NCI-H524 (cell line): ENCODE data around the gene GRM3.

Experiments
- DNase-seq, 2 experiments: peaks; one replicate each; lab custom pipeline; 2025; lab: John Stamatoyannopoulos, UW

The GRM3 gene

DNA sequence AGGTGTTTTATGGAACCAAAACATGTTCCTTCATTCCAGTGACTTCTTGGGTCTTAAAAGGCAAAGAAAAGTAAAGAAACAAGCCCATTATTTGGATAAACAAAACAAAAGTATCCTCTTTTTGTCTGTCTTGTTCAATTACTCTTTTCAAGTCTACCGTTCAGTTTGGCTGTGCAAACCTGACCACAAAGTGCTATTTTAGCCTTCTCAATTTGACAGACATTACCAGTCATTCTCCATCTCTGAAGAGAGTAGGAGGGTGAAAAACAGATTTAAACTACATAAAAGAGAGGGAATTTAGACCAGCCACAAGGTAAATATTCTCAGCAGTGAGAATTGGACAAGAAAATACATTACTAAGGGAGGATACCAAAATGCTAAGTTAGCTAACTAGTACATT, 145.2 kb downstream of the GRM3 start:
- DNase-seq, result no peak

DNA sequence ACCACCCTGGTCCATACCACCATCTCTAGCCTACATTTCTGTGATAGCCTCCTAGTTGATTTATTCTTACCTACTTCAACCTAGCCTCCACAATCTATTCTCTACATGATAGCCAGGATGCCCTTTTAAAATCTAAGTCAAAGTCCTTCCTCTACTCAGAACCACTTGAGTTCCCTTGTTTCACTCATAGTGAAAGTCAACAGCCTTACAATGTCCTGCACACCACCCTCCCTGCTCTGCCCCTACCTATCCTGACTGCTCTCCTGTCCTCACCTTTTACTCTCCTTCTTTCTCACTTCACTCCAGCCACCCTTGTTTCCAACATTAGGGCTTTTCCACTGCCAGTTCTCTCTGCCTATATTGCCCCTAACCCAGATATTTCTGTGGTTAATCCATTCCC, 146.7 kb downstream of the GRM3 start:
- DNase-seq, result no peak

DNA sequence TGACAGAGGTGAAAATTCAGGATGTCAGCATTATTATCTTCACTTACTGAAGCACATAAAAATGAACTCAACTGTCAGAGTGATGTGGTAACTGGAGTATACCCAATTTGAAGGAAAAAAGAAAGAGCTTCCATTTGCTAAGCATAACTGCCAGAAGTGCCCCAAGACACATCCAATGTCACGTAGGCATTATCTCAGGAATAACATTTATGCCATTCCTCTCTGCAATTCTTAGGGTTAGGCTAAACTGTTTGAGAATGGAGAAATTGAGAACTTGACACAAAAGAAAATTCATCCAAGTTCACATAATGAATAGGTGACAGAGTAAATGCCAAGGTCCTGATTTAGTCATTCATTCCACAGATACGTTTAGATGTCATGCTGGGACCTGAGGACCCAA, 148.6 kb downstream of the GRM3 start:
- DNase-seq, result no peak

DNA sequence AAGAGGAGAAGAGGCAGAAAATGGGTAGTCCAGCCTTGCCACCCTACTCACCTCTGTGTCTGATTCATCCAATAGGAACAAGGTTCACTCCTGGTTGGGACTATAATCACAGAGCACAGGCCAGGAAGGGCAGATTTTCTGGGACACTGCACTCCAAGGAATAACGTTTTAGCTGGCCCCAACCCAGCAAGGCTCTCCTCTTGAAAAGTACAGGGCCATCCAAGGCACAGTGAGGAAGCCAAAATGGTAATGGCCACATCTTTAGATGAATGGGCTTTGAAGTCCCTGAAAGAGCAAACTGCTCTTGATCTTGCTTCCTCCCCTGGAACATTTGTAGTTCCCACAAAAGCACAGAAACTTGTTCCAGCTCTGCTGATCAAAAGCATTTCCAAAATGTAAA, 149.4 kb downstream of the GRM3 start:
- no peak for DNase-seq

DNA sequence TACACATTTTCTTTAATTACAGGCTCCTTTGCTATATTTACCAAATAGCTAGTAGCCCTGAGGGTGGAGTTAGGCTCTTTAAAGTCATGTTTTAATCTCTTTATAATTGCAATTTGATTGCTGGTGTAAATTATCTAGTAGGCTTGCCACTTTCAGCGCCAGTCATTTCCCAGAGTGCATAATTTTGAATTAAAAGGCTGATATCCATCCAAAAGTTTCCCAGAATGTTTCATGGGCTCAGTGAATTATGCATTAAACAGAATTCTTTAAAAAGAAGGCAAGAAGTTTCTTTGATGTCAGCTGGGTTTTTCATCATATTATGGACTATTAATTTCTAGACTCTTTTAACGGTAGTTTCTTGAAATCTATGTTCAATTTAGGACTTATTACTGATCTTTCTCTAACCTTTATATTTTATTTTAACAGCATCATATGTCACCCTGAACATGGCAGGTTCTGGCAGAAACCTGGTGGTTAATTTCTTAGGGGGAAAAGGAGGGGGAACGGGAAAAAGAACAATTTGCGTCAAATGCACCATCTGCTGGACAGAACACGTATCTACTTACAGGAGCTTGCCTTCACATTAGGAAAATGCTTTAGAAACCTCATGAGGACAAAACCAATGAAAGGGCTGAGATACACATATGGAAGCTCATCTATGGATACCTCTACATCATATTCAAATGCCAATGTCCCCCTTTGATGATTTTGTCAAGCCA, 171.1 kb downstream of the GRM3 start:
- DNase-seq, result peak; percentile 38 to 57

DNA sequence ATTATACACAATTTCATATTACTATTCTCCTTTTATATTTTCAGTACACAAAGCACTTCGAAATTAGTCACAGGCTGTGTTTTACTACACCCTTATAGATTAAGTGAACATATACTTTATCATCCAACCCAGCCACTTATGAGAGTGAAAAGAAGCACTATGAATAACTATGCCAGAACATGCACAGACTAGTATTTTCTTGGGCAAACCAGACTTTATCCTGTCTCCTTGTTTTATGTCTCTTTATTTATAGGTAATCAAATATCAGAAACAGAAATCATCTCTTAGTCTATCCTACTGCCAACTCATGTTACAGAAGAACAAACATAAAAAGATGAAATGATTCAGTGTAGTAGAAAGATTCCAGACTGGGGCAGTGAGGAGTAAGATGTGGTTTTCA, 171.8 kb downstream of the GRM3 start:
- no peak for DNase-seq

DNA sequence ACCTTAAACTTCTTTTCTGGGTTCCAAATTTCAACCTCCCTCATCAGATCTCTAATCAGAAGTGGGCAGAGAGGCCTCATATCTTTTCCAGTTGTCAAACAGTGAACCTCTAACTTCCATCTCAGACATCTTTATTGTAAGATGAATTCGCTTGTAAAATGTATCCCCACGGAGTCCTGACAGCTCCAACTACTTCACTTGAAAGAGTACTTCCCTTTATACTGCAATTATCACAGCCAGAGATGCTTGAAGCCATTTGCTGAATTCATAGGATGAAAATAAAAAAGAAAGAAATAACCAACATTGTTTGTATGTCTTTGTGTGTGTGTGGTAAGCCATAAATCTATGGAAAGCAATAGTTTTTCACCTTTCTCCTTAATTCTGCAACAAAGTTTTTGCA, 175.2 kb downstream of the GRM3 start:
- no peak for DNase-seq

DNA sequence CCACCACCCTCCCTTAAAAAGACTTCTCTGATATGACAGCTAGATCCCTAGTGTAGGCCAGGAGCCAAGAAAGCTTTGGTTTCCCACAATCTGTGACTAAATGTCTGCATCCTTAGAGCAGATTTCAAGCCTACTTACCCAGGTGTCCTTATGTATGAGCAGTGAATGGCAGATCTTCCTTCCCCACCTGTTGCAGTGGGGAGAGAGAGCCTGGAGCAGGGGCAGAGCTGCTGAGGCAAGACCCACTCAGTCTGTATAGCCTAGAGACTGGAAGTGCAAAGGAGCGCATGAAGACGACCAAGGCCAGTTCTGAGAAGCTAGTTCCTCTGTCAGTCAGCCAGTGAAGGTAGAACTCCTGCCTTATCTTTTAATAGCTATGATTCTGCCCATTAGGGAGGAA, 180.1 kb downstream of the GRM3 start:
- peak in 1 of 2 experiments; percentile 45 for DNase-seq

DNA sequence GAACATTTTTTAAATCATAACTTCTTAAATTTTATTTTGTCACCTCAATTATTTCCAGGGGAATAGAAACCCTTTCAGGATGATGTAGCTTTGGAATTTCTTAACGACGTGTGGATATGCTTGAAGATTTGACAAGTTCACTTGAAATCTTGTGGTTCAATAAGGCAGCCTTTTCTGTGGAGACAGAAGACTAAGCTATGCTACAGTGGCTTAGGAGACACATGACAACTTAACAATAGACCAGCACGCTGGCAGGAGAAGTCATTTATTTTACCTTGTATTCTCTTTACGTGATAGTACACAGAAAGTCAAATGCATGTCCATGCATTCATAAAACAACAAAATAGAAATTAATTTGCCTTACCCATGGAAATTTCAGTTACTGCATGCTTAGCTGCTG, 181.6 kb downstream of the GRM3 start:
- no peak for DNase-seq

DNA sequence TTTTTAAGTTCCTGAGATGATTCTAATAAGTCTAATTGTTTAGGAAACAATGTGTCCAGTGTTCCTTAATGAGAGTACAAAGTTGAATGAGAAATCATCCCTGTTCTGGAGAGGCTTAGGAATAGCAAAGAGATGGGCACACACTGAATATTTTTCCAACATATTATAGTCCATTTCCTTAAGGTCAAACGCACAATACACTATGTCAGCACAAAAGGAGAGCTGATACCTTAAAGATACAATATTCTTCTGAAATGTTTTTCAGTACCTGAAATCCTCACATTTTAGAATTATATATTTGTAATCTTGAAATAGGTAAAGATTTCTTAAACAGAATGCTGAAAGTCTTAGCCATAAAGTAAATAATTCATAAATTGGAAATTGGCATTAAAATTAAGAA, 183.2 kb downstream of the GRM3 start:
- DNase-seq, result no peak

DNA sequence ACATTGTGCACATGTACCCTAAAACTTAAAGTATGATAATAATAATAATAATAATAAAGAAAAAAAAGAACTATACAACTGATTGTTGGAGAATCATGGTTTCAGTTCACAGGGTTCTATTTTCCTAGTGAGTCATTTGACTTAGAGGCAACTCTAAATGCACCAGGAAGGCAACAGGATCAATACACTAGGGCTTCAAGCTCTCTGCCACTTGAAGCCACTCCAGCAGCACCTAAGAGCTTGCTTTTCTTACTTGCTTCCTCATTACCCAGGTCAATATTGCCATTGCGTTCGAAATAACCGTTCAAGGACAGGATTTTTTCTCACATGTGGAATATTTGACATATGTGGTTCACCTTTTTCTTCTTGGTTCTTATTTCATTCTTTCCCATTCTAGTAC, 189.7 kb downstream of the GRM3 start:
- DNase-seq, result no peak

DNA sequence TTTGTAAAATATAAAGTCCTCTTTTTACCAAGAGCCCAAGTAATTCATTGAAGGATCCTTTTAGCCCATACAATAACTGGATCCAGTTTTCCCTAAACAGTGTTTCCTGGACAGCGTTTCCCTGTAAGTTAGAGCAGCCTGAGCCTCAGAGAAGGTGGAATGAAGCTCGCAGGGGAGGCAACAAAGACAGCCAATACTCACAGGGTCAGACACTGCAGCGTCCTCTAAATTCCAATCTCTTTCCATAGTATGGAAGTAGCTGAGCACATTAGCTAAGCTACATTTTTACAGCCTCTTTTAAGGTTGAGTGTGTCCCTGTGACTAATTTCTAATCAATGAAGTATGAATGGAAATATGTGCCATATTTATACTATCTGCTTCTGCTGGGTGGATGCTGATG, 193.5 kb downstream of the GRM3 start:
- no peak for DNase-seq

DNA sequence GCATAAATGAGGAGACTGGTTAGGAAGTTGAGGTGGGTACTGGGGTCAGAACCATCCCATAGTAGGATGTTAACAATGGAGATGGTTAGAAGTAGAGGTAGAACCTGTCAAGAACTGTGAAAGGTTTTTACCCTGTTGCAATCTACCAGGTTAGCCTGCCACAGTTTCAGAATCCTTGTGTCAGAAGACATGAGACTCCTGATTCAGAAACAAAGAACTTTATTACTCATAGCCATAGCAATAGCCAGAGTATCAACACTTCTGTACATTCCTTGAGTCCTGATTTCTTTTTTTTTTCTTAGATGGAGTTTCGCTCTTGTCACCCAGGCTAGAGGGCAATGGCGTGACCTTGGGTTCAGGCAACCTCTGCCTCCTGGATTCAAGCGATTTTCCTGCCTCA, 200.9 kb downstream of the GRM3 start:
- no peak for DNase-seq

DNA sequence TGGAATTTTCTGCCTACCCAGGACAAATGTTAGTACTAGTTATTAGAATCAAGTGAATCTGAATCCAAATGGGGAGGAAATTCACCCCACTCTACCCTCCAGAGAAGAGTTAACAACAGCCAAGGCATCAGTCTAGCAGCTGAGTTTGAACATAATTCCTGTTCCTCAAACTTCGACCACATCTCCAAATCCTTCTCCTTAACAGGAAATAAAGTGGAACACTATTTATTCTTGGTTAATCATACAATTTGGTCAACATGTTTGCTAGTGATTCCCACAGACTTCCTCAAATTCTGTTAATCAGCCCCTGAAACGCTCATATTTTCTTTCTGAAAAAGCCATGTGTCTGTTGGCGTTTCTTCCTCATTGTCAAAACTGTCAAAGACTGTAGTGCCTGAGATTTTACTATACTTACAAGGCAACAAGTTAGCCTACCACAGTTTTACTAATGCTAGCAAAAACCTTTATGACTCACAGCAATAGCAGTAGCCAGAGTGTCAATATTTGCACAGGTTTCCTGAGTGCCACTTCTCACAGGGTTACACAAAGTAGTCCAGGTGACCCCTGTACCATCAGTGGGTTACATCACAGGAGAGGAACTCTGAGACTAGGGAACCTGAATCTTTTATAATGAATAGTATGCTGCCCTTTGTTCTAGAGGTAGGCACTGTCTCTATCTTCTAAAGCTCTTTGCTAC, 202.9 kb downstream of the GRM3 start:
- DNase-seq, result no peak

DNA sequence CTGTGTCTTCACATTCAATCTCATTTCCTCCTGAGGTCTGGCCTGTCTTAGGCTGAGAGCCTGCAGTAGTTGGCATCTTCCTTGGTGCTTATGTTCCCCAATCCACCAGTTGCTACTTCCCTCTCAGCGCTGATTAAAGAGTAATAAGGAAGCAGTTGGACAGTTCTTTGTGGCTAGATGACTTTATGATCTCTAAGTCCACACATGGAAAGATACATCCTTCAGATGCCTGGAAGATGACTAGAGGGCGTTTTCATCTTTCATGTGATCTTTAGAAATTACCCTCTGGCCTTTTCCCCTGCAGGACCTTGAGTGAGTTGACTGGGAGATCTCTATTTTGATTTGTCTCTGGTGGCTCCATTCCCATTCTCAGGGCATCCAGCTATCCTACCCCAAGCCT, 204.5 kb downstream of the GRM3 start:
- DNase-seq, result no peak

DNA sequence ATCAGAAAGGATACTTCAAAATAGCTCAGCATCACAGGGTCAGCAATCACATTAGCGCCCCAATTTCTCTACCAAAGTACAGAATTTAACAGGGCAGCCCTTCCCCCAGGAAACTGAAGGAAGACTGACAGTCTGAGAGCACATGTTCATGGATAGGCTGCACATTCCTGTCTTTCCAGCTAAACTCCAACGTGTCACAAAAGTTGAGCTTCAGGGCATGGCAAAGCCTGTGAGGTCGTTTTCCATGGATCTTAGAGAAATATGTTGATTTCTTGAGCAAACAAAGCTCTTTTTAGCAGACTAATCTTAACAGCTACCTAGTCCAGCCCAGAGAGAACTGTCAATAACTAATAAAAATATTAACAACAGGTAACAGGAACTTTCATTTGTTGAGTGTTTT, 207.9 kb downstream of the GRM3 start:
- no peak for DNase-seq

DNA sequence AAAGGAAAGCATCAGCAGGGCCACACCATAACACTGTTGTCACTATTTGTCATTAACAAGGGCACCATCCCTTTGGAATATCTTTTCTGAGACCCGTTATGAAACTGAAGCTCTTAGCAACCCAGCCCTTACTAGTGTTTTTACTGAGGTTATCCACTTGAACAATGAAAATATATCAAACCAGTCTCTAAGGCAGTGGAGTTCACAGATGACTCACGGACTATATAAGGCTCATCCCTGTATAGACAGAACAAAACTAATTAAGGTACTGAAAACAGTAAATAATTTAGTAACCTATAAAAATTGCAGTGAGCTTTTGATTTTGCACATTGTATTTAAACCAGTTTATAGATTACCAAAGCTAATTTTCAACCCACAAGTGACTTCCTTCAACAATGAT, 219.7 kb downstream of the GRM3 start:
- DNase-seq, result no peak

DNA sequence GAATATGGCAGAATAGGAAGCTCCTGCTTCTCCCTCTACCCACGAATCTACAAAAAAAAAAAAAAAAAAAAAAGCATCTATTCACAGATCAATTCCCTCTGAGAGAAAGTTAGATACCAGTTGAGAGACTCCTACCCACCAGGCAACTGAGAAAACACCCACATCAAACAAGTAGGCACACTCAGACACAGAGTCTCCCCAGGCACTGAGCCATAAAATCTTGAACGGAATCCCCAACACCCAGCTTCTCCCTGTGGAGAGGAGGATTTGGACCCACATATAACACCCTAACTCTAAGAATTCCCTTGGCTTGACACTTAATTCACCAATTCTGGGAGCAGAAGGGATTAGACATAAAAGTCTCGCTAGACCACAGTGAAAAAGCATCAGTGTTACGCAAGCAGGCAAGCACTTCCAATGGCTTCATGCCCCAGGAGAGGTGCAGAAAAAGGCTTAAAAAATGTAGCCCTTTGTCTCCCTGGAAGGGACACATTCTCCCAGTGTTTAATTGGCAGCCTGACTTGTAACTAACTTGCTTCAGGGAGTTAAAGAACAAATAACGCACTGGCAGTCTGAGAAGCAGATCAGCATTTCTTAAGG, 223.6 kb downstream of the GRM3 start:
- DNase-seq, result no peak

DNA sequence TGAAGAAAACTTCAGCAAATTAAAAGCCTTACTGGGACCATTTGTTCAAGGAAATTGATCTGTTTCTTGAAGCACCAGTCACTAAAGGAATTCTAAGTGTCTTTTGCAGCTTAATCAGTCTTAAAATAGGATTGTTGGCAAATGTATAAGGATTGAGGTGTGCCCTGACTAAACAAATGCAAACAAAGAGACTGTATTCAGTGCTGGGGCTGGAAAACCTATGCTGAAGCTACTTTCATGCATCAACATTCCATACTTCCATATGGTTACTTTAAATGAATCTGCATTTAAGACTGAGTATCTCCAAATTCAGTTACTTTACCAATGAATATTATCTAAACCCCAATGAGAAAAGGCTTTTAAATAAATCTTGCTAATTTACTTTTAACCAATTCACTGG, 232.4 kb downstream of the GRM3 start:
- no peak for DNase-seq

DNA sequence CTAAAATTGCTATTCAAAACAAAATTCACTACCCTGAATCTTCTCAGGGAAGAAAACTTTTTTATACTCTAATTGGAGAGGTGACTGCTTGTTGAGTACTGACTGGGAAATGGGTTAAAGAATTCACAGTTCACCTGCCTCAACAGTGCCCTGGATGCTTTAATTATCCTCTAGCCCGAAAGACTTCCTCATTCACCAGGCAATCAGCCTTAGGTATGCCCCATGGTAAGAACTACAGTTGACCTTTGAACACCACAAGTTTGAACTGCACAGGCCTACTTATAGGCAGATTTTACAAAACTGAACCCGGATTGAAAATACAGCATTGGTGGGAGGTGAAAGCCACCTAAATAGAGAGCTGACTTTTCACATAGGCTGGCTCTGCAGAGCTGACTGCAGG, 240.4 kb downstream of the GRM3 start:
- no peak for DNase-seq

DNA sequence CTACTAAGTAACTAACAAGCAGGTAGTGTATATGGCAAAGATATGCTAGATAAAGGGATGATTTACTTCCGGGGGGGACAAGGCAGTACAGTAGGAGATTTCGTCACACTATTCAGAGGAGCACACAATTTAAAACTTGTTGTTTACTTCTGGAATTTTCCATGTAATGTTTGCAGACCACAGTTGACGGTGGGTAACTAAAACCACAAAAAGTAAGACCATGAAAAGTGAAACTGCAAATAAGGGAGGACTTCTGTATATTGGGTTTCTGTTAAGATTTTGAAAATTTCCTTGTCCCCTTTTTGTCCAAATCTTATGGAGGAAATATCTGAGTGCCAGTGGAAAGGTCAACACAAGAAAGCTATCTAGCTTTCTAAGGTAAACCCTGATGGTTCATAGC, 245.8 kb downstream of the GRM3 start:
- DNase-seq, result no peak

DNA sequence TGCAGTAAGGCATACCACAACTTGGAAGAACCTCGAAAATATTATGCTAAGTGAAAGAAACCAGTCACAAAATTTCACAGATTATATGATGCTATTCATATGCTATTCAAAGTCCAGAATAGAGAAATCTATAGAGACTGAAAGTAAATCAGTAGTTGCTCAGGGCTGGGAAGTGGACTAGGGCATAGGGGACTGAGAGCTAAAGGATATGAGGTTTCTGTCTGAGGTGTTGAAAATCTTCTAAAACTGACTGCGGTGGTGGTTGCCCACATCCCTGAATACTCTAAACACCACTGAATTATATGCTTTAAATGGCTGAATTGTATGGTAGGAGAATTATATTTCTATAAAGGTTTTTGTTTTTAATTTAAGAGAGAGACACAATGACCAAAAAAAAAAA, 254.5 kb downstream of the GRM3 start:
- no peak for DNase-seq

DNA sequence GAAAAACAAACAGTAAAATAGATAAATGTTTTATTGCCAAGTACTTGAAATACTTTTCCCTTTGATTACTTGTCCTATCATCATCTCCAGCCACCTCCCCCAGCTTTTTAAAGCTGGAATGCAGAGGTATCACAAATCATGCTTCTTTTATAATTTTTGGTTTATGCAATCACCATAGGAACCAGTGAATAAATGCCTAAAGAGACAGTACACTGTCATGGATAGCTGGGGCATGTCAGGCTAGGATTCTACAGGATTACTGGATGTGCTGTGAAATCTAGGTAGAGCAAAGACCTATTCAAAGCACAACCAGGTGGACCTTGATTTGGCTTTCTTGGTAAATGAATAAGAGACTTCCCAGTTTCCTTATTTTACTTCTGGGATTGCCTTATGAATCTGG, 257.2 kb downstream of the GRM3 start:
- DNase-seq, result no peak
